ENCODE results near the gene ZNF292.

DNA sequence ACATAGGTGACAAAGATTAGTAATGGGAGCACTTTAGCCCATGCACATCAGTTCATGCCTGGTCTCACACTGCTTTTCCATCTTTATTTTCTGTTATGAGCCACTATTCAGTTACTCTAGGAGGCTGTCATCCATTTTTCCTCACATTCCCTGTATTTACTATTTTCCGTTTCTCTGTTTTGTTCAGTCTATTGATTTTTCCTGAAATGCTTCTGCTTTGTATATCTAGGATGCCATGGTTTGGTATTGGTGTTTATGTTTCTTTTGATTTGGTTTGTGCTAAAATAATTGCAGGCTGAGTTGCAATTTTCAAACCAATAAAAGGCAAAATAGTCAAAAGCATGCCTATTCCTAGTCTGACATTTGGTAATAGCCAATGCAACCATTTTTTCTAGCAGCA lies 28.9 kb upstream of the ZNF292 start:
- TF ChIP-seq CHD2 (IDR thresholded peaks at IDR 0.05; ENCODE audit: borderline replicate concordance, low read depth, low read length), result no peak
- no peak for TF ChIP-seq TAF1 (IDR thresholded peaks at IDR 0.05; ENCODE audit: borderline replicate concordance, low read depth, low read length)
- no peak for TF ChIP-seq POLR2AphosphoS5 (IDR thresholded peaks at IDR 0.05; ENCODE audit: low read length)
- TF ChIP-seq EP300 (IDR thresholded peaks at IDR 0.05; ENCODE audit: borderline replicate concordance in 1 of 2, control insufficient read depth in 1 of 2, low read depth in 2 of 2, low read length in 2 of 2), result no peak
- TF ChIP-seq, protein P1, sequence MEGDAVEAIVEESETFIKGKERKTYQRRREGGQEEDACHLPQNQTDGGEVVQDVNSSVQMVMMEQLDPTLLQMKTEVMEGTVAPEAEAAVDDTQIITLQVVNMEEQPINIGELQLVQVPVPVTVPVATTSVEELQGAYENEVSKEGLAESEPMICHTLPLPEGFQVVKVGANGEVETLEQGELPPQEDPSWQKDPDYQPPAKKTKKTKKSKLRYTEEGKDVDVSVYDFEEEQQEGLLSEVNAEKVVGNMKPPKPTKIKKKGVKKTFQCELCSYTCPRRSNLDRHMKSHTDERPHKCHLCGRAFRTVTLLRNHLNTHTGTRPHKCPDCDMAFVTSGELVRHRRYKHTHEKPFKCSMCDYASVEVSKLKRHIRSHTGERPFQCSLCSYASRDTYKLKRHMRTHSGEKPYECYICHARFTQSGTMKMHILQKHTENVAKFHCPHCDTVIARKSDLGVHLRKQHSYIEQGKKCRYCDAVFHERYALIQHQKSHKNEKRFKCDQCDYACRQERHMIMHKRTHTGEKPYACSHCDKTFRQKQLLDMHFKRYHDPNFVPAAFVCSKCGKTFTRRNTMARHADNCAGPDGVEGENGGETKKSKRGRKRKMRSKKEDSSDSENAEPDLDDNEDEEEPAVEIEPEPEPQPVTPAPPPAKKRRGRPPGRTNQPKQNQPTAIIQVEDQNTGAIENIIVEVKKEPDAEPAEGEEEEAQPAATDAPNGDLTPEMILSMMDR (IDR thresholded peaks at IDR 0.05 in 2 of 3, conservative IDR thresholded peaks at IDR 0.05 in 1 of 3; ENCODE audit: control insufficient read depth in 2 of 3, extremely low read depth in 1 of 3, insufficient read depth in 1 of 3, low read depth in 3 of 3, low read length in 3 of 3), result no peak
- no peak for TF ChIP-seq NR2F1 (conservative IDR thresholded peaks at IDR 0.05)
- TF ChIP-seq TCF7 (IDR thresholded peaks at IDR 0.05; ENCODE audit: borderline replicate concordance), result no peak
- TF ChIP-seq, protein P2, sequence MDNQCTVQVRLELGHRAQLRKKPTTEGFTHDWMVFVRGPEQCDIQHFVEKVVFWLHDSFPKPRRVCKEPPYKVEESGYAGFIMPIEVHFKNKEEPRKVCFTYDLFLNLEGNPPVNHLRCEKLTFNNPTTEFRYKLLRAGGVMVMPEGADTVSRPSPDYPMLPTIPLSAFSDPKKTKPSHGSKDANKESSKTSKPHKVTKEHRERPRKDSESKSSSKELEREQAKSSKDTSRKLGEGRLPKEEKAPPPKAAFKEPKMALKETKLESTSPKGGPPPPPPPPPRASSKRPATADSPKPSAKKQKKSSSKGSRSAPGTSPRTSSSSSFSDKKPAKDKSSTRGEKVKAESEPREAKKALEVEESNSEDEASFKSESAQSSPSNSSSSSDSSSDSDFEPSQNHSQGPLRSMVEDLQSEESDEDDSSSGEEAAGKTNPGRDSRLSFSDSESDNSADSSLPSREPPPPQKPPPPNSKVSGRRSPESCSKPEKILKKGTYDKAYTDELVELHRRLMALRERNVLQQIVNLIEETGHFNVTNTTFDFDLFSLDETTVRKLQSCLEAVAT (IDR thresholded peaks at IDR 0.05), result no peak
- no peak for TF ChIP-seq POLR2A (IDR thresholded peaks at IDR 0.05; ENCODE audit: low read depth, low read length)
- TF ChIP-seq, protein P3, sequence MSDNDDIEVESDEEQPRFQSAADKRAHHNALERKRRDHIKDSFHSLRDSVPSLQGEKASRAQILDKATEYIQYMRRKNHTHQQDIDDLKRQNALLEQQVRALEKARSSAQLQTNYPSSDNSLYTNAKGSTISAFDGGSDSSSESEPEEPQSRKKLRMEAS (IDR thresholded peaks at IDR 0.05; ENCODE audit: low read depth, low read length), result no peak
- TF ChIP-seq MYC (IDR thresholded peaks at IDR 0.05; ENCODE audit: insufficient read depth, insufficient read length, insufficient replicate concordance, low read length, severe bottlenecking), result no peak
- TF ChIP-seq ZNF24 (IDR thresholded peaks at IDR 0.05), result no peak
- no peak for TF ChIP-seq ZNF274 (IDR thresholded peaks at IDR 0.05; ENCODE audit: insufficient read depth, insufficient read length)
